Measurements from ENCODE around the gene STH.

Gene STH

DNA sequence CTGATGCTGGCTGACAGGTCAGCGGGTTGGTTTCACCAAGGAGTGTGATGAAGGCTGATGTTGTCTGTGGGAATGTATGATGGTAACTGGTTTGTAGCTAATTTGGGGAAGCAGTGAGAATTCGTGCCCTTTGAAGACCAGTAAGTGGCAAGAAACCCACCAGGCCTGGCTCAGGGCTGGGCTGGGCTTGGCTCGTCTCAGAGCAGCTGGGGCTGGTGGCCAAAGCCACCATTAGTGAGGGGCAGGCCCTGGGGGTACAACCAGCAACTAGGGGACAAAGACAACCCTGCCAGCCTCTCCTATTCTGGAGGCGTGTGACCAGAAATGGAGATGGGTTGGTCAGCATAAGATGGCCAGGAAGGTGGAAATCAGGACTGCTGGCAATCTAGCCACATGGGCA is 13.0 kb upstream of the STH start (continued):
- TF ChIP-seq, protein P1, sequence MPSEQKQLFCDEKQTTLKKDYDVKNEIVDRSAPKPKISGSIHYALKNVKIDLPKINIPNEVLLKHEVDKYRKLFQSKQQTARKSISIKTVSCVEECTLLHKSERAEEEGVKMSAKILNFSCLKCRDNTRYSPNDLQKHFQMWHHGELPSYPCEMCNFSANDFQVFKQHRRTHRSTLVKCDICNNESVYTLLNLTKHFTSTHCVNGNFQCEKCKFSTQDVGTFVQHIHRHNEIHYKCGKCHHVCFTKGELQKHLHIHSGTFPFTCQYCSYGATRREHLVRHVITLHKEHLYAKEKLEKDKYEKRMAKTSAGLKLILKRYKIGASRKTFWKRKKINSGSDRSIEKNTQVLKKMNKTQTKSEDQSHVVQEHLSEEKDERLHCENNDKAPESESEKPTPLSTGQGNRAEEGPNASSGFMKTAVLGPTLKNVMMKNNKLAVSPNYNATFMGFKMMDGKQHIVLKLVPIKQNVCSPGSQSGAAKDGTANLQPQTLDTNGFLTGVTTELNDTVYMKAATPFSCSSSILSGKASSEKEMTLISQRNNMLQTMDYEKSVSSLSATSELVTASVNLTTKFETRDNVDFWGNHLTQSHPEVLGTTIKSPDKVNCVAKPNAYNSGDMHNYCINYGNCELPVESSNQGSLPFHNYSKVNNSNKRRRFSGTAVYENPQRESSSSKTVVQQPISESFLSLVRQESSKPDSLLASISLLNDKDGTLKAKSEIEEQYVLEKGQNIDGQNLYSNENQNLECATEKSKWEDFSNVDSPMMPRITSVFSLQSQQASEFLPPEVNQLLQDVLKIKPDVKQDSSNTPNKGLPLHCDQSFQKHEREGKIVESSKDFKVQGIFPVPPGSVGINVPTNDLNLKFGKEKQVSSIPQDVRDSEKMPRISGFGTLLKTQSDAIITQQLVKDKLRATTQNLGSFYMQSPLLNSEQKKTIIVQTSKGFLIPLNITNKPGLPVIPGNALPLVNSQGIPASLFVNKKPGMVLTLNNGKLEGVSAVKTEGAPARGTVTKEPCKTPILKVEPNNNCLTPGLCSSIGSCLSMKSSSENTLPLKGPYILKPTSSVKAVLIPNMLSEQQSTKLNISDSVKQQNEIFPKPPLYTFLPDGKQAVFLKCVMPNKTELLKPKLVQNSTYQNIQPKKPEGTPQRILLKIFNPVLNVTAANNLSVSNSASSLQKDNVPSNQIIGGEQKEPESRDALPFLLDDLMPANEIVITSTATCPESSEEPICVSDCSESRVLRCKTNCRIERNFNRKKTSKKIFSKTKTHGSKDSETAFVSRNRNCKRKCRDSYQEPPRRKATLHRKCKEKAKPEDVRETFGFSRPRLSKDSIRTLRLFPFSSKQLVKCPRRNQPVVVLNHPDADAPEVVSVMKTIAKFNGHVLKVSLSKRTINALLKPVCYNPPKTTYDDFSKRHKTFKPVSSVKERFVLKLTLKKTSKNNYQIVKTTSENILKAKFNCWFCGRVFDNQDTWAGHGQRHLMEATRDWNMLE (tag by site-specific recombination; conservative IDR thresholded peaks at IDR 0.05; ENCODE audit: low read depth), result no peak
- no peak for TF ChIP-seq ZNF626 (tag by site-specific recombination; IDR thresholded peaks at IDR 0.05)
- TF ChIP-seq EGR2 (tag by site-specific recombination; IDR thresholded peaks at IDR 0.05; ENCODE audit: low read depth), result no peak
- no peak for TF ChIP-seq ZNF768 (tag by site-specific recombination; IDR thresholded peaks at IDR 0.05)
- no peak for TF ChIP-seq GFI1B (tag by site-specific recombination; IDR thresholded peaks at IDR 0.05)
- no peak for TF ChIP-seq ZNF24 (tag by site-specific recombination; IDR thresholded peaks at IDR 0.05)

DNA sequence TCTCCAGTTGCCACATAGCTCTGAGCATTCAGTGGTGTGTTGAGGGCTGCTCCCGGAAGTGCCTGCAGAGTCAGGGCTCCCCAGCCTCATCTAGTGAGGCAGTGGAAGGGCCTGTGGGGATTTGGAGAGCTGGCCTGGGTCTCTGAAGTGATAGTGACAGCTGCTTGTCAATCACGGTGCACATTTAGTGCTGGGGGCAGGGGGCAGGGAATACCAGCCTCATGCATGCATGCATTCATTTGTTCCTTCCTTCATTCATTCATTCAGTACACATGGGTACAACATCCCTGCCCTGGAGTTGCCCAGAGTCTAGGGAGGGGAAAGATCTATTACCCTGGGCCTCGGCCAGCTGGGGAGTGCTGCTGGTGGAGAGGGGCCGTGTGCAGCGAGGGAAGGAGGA is 11.3 kb upstream of the STH start:
- H3K4me1 ChIP-seq (ENCODE audit: control insufficient read depth, insufficient read depth, low read length), result no peaks in the 10 kb centered on the region
- H3K27ac ChIP-seq (ENCODE audit: extremely low read depth, low read depth, low read length), result no peak overlapping the region
- no peaks in the 10 kb centered on the region for H3K9me3 ChIP-seq (ENCODE audit: control insufficient read depth, insufficient read depth, low read depth, low read length)
- H3K4me3 ChIP-seq (ENCODE audit: low read depth, low read length), result no peak overlapping the region
- TF ChIP-seq ZEB2 (tag by site-specific recombination; IDR thresholded peaks at IDR 0.05), result no peak
- TF ChIP-seq, protein P2, sequence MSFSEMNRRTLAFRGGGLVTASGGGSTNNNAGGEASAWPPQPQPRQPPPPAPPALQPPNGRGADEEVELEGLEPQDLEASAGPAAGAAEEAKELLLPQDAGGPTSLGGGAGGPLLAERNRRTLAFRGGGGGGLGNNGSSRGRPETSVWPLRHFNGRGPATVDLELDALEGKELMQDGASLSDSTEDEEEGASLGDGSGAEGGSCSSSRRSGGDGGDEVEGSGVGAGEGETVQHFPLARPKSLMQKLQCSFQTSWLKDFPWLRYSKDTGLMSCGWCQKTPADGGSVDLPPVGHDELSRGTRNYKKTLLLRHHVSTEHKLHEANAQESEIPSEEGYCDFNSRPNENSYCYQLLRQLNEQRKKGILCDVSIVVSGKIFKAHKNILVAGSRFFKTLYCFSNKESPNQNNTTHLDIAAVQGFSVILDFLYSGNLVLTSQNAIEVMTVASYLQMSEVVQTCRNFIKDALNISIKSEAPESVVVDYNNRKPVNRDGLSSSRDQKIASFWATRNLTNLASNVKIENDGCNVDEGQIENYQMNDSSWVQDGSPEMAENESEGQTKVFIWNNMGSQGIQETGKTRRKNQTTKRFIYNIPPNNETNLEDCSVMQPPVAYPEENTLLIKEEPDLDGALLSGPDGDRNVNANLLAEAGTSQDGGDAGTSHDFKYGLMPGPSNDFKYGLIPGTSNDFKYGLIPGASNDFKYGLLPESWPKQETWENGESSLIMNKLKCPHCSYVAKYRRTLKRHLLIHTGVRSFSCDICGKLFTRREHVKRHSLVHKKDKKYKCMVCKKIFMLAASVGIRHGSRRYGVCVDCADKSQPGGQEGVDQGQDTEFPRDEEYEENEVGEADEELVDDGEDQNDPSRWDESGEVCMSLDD (tag by site-specific recombination; IDR thresholded peaks at IDR 0.05), result no peak
- TF ChIP-seq ZNF132 (tag by site-specific recombination; IDR thresholded peaks at IDR 0.05; ENCODE audit: borderline replicate concordance), result no peak
- no peak for TF ChIP-seq HOXC10 (CRISPR knock-in tag; IDR thresholded peaks at IDR 0.05)
- no peak for TF ChIP-seq ZNF660 (tag by site-specific recombination; IDR thresholded peaks at IDR 0.05)
- no peak for TF ChIP-seq ZNF366 (tag by site-specific recombination; conservative IDR thresholded peaks at IDR 0.05)
- no peak for TF ChIP-seq ZNF155 (tag by site-specific recombination; IDR thresholded peaks at IDR 0.05)
- TF ChIP-seq ZSCAN16 (tag by site-specific recombination; IDR thresholded peaks at IDR 0.05), result no peak
- no peak for TF ChIP-seq ZNF571 (tag by site-specific recombination; IDR thresholded peaks at IDR 0.05)
- no peak for TF ChIP-seq SETDB1 (IDR thresholded peaks at IDR 0.05; ENCODE audit: insufficient read length, low read length)
- no peak for TF ChIP-seq EGR2 (tag by site-specific recombination; IDR thresholded peaks at IDR 0.05; ENCODE audit: low read depth)
- no peak for TF ChIP-seq YY2 (tag by site-specific recombination; IDR thresholded peaks at IDR 0.05)
- TF ChIP-seq, protein P3, sequence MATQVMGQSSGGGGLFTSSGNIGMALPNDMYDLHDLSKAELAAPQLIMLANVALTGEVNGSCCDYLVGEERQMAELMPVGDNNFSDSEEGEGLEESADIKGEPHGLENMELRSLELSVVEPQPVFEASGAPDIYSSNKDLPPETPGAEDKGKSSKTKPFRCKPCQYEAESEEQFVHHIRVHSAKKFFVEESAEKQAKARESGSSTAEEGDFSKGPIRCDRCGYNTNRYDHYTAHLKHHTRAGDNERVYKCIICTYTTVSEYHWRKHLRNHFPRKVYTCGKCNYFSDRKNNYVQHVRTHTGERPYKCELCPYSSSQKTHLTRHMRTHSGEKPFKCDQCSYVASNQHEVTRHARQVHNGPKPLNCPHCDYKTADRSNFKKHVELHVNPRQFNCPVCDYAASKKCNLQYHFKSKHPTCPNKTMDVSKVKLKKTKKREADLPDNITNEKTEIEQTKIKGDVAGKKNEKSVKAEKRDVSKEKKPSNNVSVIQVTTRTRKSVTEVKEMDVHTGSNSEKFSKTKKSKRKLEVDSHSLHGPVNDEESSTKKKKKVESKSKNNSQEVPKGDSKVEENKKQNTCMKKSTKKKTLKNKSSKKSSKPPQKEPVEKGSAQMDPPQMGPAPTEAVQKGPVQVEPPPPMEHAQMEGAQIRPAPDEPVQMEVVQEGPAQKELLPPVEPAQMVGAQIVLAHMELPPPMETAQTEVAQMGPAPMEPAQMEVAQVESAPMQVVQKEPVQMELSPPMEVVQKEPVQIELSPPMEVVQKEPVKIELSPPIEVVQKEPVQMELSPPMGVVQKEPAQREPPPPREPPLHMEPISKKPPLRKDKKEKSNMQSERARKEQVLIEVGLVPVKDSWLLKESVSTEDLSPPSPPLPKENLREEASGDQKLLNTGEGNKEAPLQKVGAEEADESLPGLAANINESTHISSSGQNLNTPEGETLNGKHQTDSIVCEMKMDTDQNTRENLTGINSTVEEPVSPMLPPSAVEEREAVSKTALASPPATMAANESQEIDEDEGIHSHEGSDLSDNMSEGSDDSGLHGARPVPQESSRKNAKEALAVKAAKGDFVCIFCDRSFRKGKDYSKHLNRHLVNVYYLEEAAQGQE (tag by site-specific recombination; IDR thresholded peaks at IDR 0.05), result no peak
- no peak for TF ChIP-seq KLF7 (tag by site-specific recombination; IDR thresholded peaks at IDR 0.05; ENCODE audit: borderline replicate concordance)
- TF ChIP-seq HOXA7 (CRISPR knock-in tag; IDR thresholded peaks at IDR 0.05; ENCODE audit: borderline replicate concordance), result no peak
- no peaks in the 10 kb centered on the region for H3K36me3 ChIP-seq (ENCODE audit: control insufficient read depth in 2 of 2, insufficient read depth in 1 of 2, low read length in 2 of 2)
- ChIA-PET POLR2A (no interaction called here), CTCF (interaction anchor here (1.8 kb wide), 1 partner anchor 15 kb away, joined by 8 read pairs; no protein-coding TSS in a partner anchor)

All from HEK293 (cell line).